Middle frontal gyrus (tissue), 1 donor: ENCODE results near the gene KRCC1.
"Not testable (repeated sequence)": the region's sequence is repeated elsewhere in the genome, so short reads cannot be mapped to it uniquely, and the experiment has no call there.

Source experiments
- DNase-seq: peaks from one replicate; pipeline ENCODE4 v3.0.0-alpha.2; 2015; ENCODE audit warnings: low spot score; ENCODE audit errors: extremely low spot score

KRCC1 gene

DNA sequence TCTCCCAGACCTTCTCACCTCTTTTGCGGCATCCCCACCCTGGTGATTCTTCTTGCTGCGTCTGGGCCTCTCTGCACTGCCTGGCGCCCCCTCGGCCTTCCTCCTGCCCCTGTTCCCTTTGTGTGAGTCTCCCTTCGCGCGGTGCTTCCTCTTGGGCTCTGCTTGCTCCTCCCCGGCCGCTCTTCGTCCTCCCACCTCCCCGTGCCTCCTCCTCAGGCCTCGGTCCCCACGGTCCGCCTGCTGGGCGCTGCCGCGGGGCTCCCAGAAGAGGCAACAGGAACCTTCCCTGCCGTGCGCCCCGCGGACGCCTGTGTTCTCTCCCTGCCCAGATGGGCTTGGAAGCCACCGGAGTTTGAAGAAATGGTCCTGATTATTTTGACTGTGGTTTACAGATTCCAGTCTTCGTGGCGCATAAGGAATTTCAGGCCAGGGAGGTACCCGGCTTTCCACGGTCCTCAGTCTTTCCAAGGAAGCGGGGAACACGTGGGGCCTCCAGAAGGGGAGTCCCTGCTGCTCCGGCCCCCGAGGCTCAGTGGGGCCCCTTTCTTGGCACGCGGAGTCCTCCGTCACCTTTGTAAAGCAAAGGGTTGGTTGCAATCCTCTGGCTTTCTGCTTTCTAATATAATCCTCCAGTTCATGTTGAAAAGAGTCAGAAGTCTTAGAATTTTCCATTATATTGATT, 52.4 kb downstream of the KRCC1 start:
- DNase-seq, result no peak

DNA sequence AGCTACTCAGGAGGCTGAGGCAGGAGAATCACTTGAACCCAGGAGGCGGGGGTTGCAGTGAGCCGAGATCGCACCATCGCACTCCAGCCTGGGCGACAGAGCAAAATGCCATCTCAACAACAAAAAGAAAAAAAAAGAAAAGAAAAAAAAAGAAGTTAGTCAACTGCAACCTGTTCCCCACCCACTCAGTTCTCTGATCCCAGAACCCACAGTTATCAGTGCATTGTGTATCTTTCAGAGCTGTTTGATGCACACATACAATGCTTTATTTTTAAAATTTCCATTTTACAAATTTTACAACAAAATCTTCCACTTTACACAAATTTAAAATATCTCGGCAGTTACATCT, 53.2 kb downstream of the KRCC1 start:
- DNase-seq, result no peak

- not testable (repeated sequence) for DNase-seq
Measured at GRCh38 chr2:88000474-88000873, 55.1 kb downstream of the KRCC1 start.

DNA sequence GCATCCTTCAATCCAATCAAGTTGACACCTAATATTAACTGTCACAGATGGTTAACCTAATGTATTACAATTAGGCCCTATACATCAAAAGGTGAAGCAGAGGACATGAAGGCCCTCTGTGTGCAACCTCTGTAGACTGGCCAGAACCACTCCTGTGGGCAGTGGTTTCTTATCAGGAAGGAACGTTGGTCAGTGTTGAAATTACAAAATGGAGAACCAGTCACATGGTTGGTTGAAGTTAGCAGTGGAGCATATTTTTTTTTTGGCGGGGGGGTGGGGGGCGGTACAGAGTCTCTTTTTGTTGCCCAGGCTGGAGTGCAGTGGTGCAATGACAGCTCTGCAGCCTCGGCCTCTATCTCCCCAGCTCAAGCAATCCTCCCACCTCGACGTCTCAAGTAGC, 59.0 kb downstream of the KRCC1 start:
- DNase-seq, result no peak

DNA sequence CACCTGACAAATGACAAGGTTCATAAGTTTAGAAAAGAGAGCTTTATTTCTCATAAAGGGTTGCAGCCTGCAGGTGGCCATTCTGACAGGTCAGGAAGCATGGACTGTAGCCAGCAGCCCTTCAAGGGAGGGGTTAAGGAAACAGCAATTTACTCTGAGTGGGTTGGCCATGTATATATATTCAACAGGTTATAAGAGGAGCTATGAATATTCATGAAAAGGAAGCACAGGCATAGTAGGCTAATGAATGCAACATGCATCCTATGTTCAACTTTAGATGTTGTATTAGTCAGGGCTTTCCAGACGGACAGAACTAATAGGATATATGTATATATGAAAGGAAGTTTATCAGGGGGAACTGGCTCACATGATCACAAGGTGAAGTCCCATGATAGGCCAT, 59.8 kb downstream of the KRCC1 start:
- DNase-seq, result no peak

DNA sequence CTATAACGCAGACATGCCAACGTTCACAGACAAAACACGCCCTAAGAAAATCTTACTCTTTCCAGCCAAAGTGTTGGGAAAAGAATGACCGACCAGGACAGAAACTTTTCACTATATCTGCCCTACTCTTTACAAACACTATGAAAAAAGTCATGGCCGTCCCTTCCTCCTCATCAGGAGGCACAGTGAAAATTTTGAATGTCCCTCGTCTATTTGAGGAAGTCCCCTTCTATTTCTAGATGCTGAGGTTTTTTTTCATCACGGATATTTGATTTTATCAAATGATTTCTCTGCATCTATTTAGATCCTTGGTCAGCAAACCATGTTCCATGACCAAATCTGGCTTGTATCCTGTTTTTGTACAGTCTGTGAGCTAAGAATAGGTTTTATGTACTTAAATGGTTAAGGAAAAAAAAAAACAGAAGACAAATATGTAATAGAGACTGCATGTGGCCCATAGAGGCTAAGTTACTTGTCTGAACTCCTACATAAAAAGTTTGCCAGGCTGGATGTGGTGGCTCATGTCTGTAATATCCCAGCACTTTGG, 61.2 kb downstream of the KRCC1 start:
- not testable (repeated sequence) for DNase-seq

DNA sequence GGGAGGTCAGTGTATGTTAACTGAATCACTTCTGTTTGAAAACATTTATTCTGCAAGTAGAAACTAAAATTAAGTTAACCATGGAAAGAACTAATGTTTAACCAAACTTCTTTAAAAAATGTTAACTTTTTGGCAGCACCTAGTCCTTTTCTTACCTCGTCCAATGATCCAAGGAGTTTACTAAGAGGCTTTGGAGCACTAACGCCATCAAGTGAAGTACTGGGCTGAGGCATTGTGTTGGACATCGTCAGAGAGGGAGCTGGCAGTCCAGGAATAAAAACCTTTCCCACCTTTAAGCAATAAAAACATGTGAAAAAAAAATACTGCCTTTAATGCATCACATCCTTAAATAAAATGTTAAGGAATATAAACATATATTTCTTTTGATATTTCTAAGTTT, 63.0 kb downstream of the KRCC1 start:
- not testable (repeated sequence) for DNase-seq

DNA sequence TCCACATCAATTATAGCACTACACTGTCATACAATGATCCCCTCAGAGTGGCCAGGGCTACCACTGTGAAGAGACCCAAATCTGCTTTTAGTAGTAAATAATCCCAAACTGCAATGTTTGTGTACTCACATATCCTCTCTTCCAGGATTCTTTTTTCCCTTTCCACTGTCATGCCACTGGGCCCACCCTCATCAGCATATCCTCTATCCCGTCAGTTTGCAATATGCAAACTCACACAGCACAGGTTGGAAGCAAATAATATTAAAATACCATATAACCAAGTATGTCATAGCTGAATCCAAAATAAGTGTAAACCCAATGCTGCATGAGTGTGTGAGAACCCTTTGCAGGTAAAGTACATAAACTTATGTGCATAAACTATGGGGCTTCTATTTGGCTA, 68.1 kb downstream of the KRCC1 start:
- not testable (repeated sequence) for DNase-seq

- DNase-seq, result not testable (repeated sequence)
Measured at GRCh38 chr2:87985902-87986301, 69.7 kb downstream of the KRCC1 start.

GRCh38 chr2:87981182-87981581, 74.4 kb downstream of the KRCC1 start:
- DNase-seq, result not testable (repeated sequence)
